Measurements from ENCODE around the gene TIGD1. TPM values are rescaled to one million over a fixed set of nuclear protein-coding genes. Genes with fewer than 3 reads are reported as not detected.
A peak's percentile ranks its signal among the peaks of the same experiment; 100 is the strongest.

TIGD1 gene
- total and polyA plus RNA-seq, 2 experiments from 2014 or later: 7.6 to 9.3 TPM

DNA sequence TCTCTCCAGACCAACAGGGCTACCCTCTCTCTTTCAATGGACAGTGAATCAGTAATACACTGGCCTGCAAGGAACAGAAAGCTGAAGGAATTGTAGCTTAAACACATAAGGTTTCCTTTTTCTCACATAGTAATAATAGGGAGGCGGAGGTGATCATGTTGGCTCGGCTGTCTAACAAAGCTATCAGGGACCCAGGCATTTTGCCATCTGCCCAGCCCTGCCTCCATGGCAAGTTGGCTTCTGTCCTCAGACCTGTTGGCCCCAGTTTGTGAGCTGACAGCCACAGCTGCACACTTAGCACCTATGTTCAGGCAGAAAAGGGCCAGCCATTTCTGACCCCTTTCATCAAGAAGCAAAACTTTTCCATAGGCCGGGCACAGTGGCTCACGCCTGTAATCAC is 12.9 kb downstream of the TIGD1 start:
- ATAC-seq (no peak), DNase-seq (ENCODE audit: low spot score) (no peak)
- no peak overlapping the region for H3K27ac Mint-ChIP-seq
- H3K27me3 ChIP-seq (ENCODE audit: insufficient read depth): no peaks in the 10 kb centered on the region
- H3K4me2 ChIP-seq: no peak overlapping the region
- H3K27ac ChIP-seq (ENCODE audit: low read depth): no peak overlapping the region
- H3F3A ChIP-seq (replicated peaks; ENCODE audit: low read depth): no peaks in the 10 kb centered on the region
- H3K4me3 ChIP-seq: no peak overlapping the region
- H3K9me3 Mint-ChIP-seq: peaks cover 8% of the 10 kb centered on the region; the same call in 2 of the 3 replicates
- no peaks in the 10 kb centered on the region for H4K20me1 ChIP-seq (replicated peaks; ENCODE audit: insufficient read depth)
- no peaks in the 10 kb centered on the region for H3K36me3 ChIP-seq (ENCODE audit: insufficient read depth)
- peaks cover 11% of the 10 kb centered on the region for H3K27me3 Mint-ChIP-seq (ENCODE audit: insufficient read depth, low read depth, poor library complexity)
- peaks cover 4% of the 10 kb centered on the region; the same call in 2 of the 3 replicates for H3K36me3 Mint-ChIP-seq (ENCODE audit: low read depth)
- H3K9me2 ChIP-seq (ENCODE audit: insufficient read depth): no peaks in the 10 kb centered on the region
- no peak overlapping the region for H3K4me3 Mint-ChIP-seq
- H3K4me1 ChIP-seq (ENCODE audit: insufficient read depth): peaks cover 4% of the 10 kb centered on the region; the same call in 1 of the 2 replicates
- TF ChIP-seq POLR2AphosphoS5 (IDR thresholded peaks at IDR 0.05; ENCODE audit: low read depth) (no peak), NANOG (IDR thresholded peaks at IDR 0.05; ENCODE audit: borderline replicate concordance) (no peak), CREB1 (CRISPR knock-in tag; IDR thresholded peaks at IDR 0.05; ENCODE audit: low read depth) (no peak)
- peaks cover 29% of the 10 kb centered on the region for H3K4me1 Mint-ChIP-seq
- no peaks in the 10 kb centered on the region for H3K79me2 ChIP-seq (replicated peaks; ENCODE audit: insufficient read depth)
- H2AFZ ChIP-seq: no peak overlapping the region

DNA sequence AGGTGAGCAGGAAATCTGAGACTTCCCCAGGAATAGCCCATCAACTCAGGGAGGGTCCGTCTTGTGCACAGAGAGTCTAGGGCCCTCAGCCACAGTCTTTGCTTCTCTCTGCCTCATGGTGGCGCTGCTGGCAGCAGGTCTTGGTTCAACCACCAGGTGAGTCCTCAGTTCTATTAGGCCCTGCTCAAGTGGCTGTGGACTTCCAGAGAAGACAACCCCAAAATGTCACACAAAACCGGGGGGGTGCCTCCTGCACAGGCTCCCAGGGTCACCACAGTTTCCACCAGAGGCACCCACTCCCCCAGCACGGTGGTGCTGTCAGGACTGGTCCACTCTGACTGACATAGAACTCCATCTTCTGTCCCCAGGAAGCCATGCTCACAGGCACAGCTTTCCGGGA is 13.3 kb downstream of the TIGD1 start:
- Mint-ChIP-seq H3K27me3 (ENCODE audit: insufficient read depth, low read depth, poor library complexity) (peaks cover 11% of the 10 kb centered on the region), H3K36me3 (ENCODE audit: low read depth) (peaks cover 4% of the 10 kb centered on the region; the same call in 2 of the 3 replicates), H3K4me1 (peaks cover 28% of the 10 kb centered on the region), H3K27ac (no peak overlapping the region), H3K9me3 (peaks cover 8% of the 10 kb centered on the region; the same call in 2 of the 3 replicates), H3K4me3 (no peak overlapping the region)
- no peak for TF ChIP-seq EZH2 (IDR thresholded peaks at IDR 0.05; ENCODE audit: low read depth, unreplicated experiment)
- TF ChIP-seq, protein P1, sequence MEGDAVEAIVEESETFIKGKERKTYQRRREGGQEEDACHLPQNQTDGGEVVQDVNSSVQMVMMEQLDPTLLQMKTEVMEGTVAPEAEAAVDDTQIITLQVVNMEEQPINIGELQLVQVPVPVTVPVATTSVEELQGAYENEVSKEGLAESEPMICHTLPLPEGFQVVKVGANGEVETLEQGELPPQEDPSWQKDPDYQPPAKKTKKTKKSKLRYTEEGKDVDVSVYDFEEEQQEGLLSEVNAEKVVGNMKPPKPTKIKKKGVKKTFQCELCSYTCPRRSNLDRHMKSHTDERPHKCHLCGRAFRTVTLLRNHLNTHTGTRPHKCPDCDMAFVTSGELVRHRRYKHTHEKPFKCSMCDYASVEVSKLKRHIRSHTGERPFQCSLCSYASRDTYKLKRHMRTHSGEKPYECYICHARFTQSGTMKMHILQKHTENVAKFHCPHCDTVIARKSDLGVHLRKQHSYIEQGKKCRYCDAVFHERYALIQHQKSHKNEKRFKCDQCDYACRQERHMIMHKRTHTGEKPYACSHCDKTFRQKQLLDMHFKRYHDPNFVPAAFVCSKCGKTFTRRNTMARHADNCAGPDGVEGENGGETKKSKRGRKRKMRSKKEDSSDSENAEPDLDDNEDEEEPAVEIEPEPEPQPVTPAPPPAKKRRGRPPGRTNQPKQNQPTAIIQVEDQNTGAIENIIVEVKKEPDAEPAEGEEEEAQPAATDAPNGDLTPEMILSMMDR (conservative IDR thresholded peaks at IDR 0.05; ENCODE audit: low read depth in 2 of 2): peak; percentile 78 to 93
- H3K9me2 ChIP-seq (ENCODE audit: insufficient read depth): no peaks in the 10 kb centered on the region
- H2AFZ ChIP-seq: no peak overlapping the region
- no peak overlapping the region for H3K4me2 ChIP-seq
- DNase-seq (ENCODE audit: low spot score): peak; percentile 84
- no peaks in the 10 kb centered on the region for H4K20me1 ChIP-seq (replicated peaks; ENCODE audit: insufficient read depth)
- peaks cover 4% of the 10 kb centered on the region; the same call in 1 of the 2 replicates for H3K4me1 ChIP-seq (ENCODE audit: insufficient read depth)
- no peaks in the 10 kb centered on the region for H3K79me2 ChIP-seq (replicated peaks; ENCODE audit: insufficient read depth)
- H3K4me3 ChIP-seq: no peak overlapping the region
- H3K27me3 ChIP-seq (ENCODE audit: insufficient read depth): no peaks in the 10 kb centered on the region
- H3F3A ChIP-seq (replicated peaks; ENCODE audit: low read depth): no peaks in the 10 kb centered on the region
- no peak overlapping the region for H3K27ac ChIP-seq (ENCODE audit: low read depth)
- peak; percentile 69 for ATAC-seq
- no peaks in the 10 kb centered on the region for H3K36me3 ChIP-seq (ENCODE audit: insufficient read depth)

GRCh38 chr2:232535761-232536530 is 14.4 kb downstream of the TIGD1 start:
- ATAC-seq (no peak), DNase-seq (ENCODE audit: low spot score) (no peak)
- Histone ChIP-seq H4K20me1 (replicated peaks; ENCODE audit: insufficient read depth) (no peaks in the 10 kb centered on the region), H3K27ac (ENCODE audit: low read depth) (no peak overlapping the region), H3K4me1 (ENCODE audit: insufficient read depth) (peaks cover 4% of the 10 kb centered on the region; the same call in 1 of the 2 replicates), H3K4me3 (no peak overlapping the region), H3F3A (replicated peaks; ENCODE audit: low read depth) (no peaks in the 10 kb centered on the region), H3K9me2 (ENCODE audit: insufficient read depth) (no peaks in the 10 kb centered on the region), H3K79me2 (replicated peaks; ENCODE audit: insufficient read depth) (no peaks in the 10 kb centered on the region), H3K27me3 (ENCODE audit: insufficient read depth) (no peaks in the 10 kb centered on the region), H3K4me2 (no peak overlapping the region), H2AFZ (no peak overlapping the region), H3K36me3 (ENCODE audit: insufficient read depth) (no peaks in the 10 kb centered on the region)
- peaks cover 8% of the 10 kb centered on the region; the same call in 2 of the 3 replicates for H3K9me3 Mint-ChIP-seq
- peaks cover 13% of the 10 kb centered on the region for H3K27me3 Mint-ChIP-seq (ENCODE audit: insufficient read depth, low read depth, poor library complexity)
- peaks cover 28% of the 10 kb centered on the region for H3K4me1 Mint-ChIP-seq
- H3K36me3 Mint-ChIP-seq (ENCODE audit: low read depth): peaks cover 4% of the 10 kb centered on the region; the same call in 1 of the 3 replicates
- H3K4me3 Mint-ChIP-seq: no peak overlapping the region; the same call in 2 of the 3 replicates
- no peak overlapping the region for H3K27ac Mint-ChIP-seq
- no peak for TF ChIP-seq POLR2AphosphoS5 (IDR thresholded peaks at IDR 0.05; ENCODE audit: low read depth)
- no peak for TF ChIP-seq STAT1 (IDR thresholded peaks at IDR 0.05; ENCODE audit: unreplicated experiment)
- TF ChIP-seq, protein P1 (conservative IDR thresholded peaks at IDR 0.05; ENCODE audit: low read depth in 2 of 2): no peak
- TF ChIP-seq NANOG (IDR thresholded peaks at IDR 0.05; ENCODE audit: borderline replicate concordance): no peak

Measured in GM23338 (cell line).